Activated T-helper 2 cell treated with anti-CD3 and anti-CD28 coated beads, Interferon-gamma antibody, Interleukin-2, Interleukin-4, amounts not matched to agents 10 μg/mL and 5 μg/mL and 100 μg/mL, durations not matched to agents 14 hours and 24 hours and 36 hours (primary cell): ENCODE measurements around the gene CCNYL1. TPM values are rescaled to one million over a fixed set of nuclear protein-coding genes. Genes with fewer than 3 reads are reported as not detected.
"Not testable (repeated sequence)": the region's sequence is repeated elsewhere in the genome, so short reads cannot be mapped to it uniquely, and the experiment has no call there.

Source experiments
- DNase-seq: peaks from one replicate; pipeline ENCODE4 v3.0.0; 2021; ENCODE audit warnings: low spot score
- H3K27ac Mint-ChIP-seq: one replicate; pipeline ENCODE4 v1.8.0; 2021; ENCODE audit warnings: mixed read lengths
- H3K27me3 Mint-ChIP-seq: one replicate; pipeline ENCODE4 v1.8.0; 2021; ENCODE audit warnings: low read depth, mixed read lengths
- H3K36me3 Mint-ChIP-seq: one replicate; pipeline ENCODE4 v1.8.0; 2021; ENCODE audit warnings: low read depth, mixed read lengths
- H3K4me1 Mint-ChIP-seq: one replicate; pipeline ENCODE4 v1.8.0; 2021; ENCODE audit warnings: low read depth, mixed read lengths
- H3K4me3 Mint-ChIP-seq: one replicate; pipeline ENCODE4 v1.8.0; 2021; ENCODE audit warnings: low read depth, mild to moderate bottlenecking, moderate library complexity, mixed read lengths
- H3K9me3 Mint-ChIP-seq: one replicate; pipeline ENCODE4 v1.8.0; 2021; ENCODE audit warnings: mixed read lengths
- intact Hi-C: fragments of 100-400 bp; cut with micrococcal nuclease; formaldehyde crosslinking; loops from one replicate; pipeline ENCODE4 v1.15.1; 2023
- total RNA-seq: library from RNA; stranded (reverse); gene quantifications from 2 replicates; pipeline ENCODE4 v1.2.3, GENCODE V29; 2022

The CCNYL1 gene
- total RNA-seq, 1 donor from 2014 or later, result 8.2 TPM

- no peak overlapping the region for H3K27ac Mint-ChIP-seq
- H3K4me1 Mint-ChIP-seq, result no peaks in the 10 kb centered on the region
- H3K9me3 Mint-ChIP-seq, result no peaks in the 10 kb centered on the region
- H3K27me3 Mint-ChIP-seq, result no peaks in the 10 kb centered on the region
- intact Hi-C loops, result no loop called here
- no peak for DNase-seq
- H3K36me3 Mint-ChIP-seq, result peaks cover 2% of the 10 kb centered on the region
- H3K4me3 Mint-ChIP-seq, result no peak overlapping the region
These were observed 38.4 kb downstream of the CCNYL1 start for GRCh38 chr2:207749873-207750272.

GRCh38 chr2:207750345-207750744, 38.9 kb downstream of the CCNYL1 start:
- DNase-seq, result no peak
- H3K4me3 Mint-ChIP-seq, result no peak overlapping the region
- peaks cover 2% of the 10 kb centered on the region for H3K36me3 Mint-ChIP-seq
- no peaks in the 10 kb centered on the region for H3K4me1 Mint-ChIP-seq
- intact Hi-C loops, result no loop called here
- H3K27me3 Mint-ChIP-seq, result no peaks in the 10 kb centered on the region
- no peaks in the 10 kb centered on the region for H3K9me3 Mint-ChIP-seq
- H3K27ac Mint-ChIP-seq, result no peak overlapping the region

DNA sequence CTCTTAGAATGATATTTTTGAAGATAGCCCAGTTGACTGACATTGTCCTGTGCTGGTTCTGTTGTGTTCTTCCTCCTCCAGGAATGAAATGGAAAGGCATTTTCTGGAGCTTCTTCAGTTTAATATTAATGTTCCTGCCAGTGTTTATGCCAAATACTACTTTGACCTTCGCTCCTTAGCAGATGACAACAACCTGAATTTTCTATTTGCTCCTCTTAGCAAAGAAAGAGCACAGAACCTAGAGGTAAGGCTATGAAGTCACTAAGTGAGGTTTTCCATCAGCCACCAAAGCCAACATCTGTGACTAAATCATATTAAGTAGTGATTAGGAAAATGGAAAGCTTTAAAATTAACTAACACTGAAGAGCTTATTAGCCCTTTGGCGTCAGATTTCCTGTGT, 39.4 kb downstream of the CCNYL1 start:
- H3K36me3 Mint-ChIP-seq, result peaks cover 2% of the 10 kb centered on the region
- no peak overlapping the region for H3K27ac Mint-ChIP-seq
- no peaks in the 10 kb centered on the region for H3K4me1 Mint-ChIP-seq

GRCh38 chr2:207753688-207754087, 42.2 kb downstream of the CCNYL1 start:
- H3K9me3 Mint-ChIP-seq, H3K27me3 Mint-ChIP-seq, H3K4me1 Mint-ChIP-seq, DNase-seq, intact Hi-C loops, H3K36me3 Mint-ChIP-seq, H3K4me3 Mint-ChIP-seq, H3K27ac Mint-ChIP-seq: not testable (repeated sequence)

More for the DNA sequence above, 39.4 kb downstream of the CCNYL1 start:
- H3K4me3 Mint-ChIP-seq, result no peak overlapping the region
- intact Hi-C loops, result no loop called here
- no peaks in the 10 kb centered on the region for H3K27me3 Mint-ChIP-seq
- H3K9me3 Mint-ChIP-seq, result no peaks in the 10 kb centered on the region
- DNase-seq, result no peak

DNA sequence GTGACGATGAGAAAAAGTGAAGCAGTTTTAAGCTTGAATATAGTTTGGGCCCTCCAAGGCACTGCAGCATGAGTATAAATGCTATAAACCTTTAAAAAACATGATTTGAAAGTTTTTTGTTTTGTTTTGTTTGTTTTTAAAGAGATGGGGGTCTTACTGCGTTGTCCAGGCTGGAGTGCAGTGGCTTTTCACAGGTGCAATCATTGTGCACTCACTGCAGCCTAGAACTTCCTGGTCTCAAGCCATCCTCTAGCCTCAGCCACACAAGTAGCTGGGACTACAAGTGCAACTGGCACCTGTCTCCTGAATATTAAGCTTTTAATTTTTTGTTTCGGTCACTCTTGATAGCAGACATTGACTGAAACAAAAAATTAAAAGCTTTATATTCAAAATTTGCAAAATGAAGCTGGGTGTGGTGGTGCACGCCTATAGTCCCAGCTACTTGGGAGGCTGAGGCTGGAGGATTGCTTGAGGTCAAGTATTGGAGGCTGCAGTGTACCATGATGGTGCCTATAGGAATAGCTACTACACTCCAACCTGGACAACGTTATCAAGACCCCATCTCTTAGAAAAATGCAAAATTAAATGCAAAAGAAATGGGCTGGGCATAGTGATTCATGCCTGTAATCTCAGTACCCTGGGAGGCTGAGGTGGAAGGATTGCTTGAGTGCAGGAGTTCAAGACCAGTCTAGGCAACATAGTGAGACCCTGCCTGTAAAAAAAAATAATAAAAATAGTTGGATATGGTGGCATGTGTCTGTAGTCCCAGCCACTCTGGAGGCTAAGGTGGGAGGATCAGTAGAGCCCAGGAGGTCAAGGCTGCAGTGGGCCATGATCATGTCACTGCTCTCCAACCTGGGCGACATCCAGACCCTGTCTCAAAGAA, 43.3 kb downstream of the CCNYL1 start:
- intact Hi-C loops, result no loop called here
- H3K36me3 Mint-ChIP-seq, result peaks cover 2% of the 10 kb centered on the region
- no peaks in the 10 kb centered on the region for H3K27me3 Mint-ChIP-seq
- no peak overlapping the region for H3K4me3 Mint-ChIP-seq
- no peak overlapping the region for H3K27ac Mint-ChIP-seq
- H3K4me1 Mint-ChIP-seq, result no peaks in the 10 kb centered on the region
- no peak for DNase-seq
- no peaks in the 10 kb centered on the region for H3K9me3 Mint-ChIP-seq

GRCh38 chr2:207758025-207758424, 46.6 kb downstream of the CCNYL1 start:
- H3K4me1 Mint-ChIP-seq, result no peaks in the 10 kb centered on the region
- peaks cover 2% of the 10 kb centered on the region for H3K36me3 Mint-ChIP-seq
- no peaks in the 10 kb centered on the region for H3K9me3 Mint-ChIP-seq
- H3K27me3 Mint-ChIP-seq, result peaks cover 5% of the 10 kb centered on the region
- intact Hi-C loops, result no loop called here
- no peak overlapping the region for H3K4me3 Mint-ChIP-seq
- no peak overlapping the region for H3K27ac Mint-ChIP-seq
- no peak for DNase-seq

DNA sequence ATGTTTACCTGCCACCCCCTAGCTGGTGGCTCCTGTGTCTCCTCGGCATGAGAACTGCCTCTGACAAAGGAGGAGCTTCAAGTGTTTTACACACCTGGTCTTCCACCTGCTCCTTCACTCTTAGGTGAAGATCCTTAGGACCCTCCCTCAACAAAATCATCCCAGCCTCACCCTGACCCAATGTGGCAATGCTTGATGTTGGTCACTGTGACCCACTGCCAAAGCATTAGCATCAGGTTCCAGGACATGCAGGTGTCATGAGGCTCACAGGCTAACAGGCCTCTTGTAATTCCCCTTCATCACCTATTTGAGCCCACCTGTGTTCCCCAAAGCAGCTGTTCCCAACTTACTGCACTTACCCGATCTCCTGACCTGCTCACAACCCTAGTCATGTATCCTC, 48.5 kb downstream of the CCNYL1 start:
- no peak for DNase-seq
- intact Hi-C loops, result loop anchor here (10.0 kb wide), 1 partner anchor 495 kb away; the partner anchor contains the start of gene IDH1
- Mint-ChIP-seq H3K9me3 (no peaks in the 10 kb centered on the region), H3K4me1 (no peaks in the 10 kb centered on the region), H3K36me3 (no peaks in the 10 kb centered on the region), H3K27ac (no peak overlapping the region), H3K4me3 (no peak overlapping the region), H3K27me3 (peaks cover 10% of the 10 kb centered on the region)

DNA sequence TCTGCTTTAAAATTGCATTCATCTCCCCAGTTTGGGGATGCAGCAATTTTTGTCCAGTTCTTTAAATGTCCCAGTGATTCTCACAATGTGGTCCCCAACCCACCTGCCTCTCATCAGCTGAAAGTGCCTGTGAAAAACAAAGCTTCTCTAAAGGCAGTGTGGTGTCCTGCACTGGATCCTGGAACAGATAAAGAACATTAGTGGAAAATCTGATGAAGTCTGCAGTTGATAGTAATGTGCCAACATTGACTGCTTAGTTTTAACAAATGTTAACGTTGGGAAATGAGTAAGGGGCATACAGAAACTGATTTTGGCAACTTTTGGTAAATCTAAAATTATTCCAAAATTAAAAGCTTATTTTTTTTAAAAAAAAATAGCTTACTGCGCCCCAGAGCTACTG, 49.0 kb downstream of the CCNYL1 start:
- Mint-ChIP-seq H3K36me3 (no peaks in the 10 kb centered on the region), H3K27me3 (peaks cover 15% of the 10 kb centered on the region), H3K4me3 (no peak overlapping the region), H3K9me3 (no peaks in the 10 kb centered on the region), H3K27ac (no peak overlapping the region), H3K4me1 (no peaks in the 10 kb centered on the region)
- intact Hi-C loops, result loop anchor here (10.0 kb wide), 1 partner anchor 494 kb away; the partner anchor contains the start of gene IDH1
- no peak for DNase-seq

- not testable (repeated sequence) for H3K27ac Mint-ChIP-seq, H3K36me3 Mint-ChIP-seq, DNase-seq, H3K9me3 Mint-ChIP-seq, H3K4me3 Mint-ChIP-seq, H3K4me1 Mint-ChIP-seq
- intact Hi-C loops, result loop anchor here (10.0 kb wide), 1 partner anchor 493 kb away; the partner anchor contains the start of gene IDH1
- peaks cover 20% of the 10 kb centered on the region for H3K27me3 Mint-ChIP-seq
These were observed 50.0 kb downstream of the CCNYL1 start for GRCh38 chr2:207761426-207761825.

GRCh38 chr2:207762146-207762545, 50.7 kb downstream of the CCNYL1 start:
- Mint-ChIP-seq H3K27ac (no peak overlapping the region), H3K36me3 (peaks cover 1% of the 10 kb centered on the region), H3K27me3 (peaks cover 26% of the 10 kb centered on the region), H3K9me3 (no peaks in the 10 kb centered on the region), H3K4me3 (no peak overlapping the region), H3K4me1 (peaks cover 1% of the 10 kb centered on the region)
- intact Hi-C loops, result loop anchor here (10.0 kb wide), 1 partner anchor 493 kb away; the partner anchor contains the start of gene IDH1
- no peak for DNase-seq

GRCh38 chr2:207763303-207763917, 52.0 kb downstream of the CCNYL1 start:
- Mint-ChIP-seq H3K27me3 (peaks cover 36% of the 10 kb centered on the region), H3K36me3 (peaks cover 9% of the 10 kb centered on the region), H3K4me3 (no peak overlapping the region), H3K4me1 (peaks cover 10% of the 10 kb centered on the region), H3K27ac (no peak overlapping the region), H3K9me3 (no peaks in the 10 kb centered on the region)
- no peak for DNase-seq
- intact Hi-C loops, result loop anchor here (10.0 kb wide), 1 partner anchor 491 kb away; the partner anchor contains the start of gene IDH1

GRCh38 chr2:207764096-207764630, 52.7 kb downstream of the CCNYL1 start:
- Mint-ChIP-seq H3K27me3 (peaks cover 41% of the 10 kb centered on the region), H3K4me1 (peaks cover 14% of the 10 kb centered on the region), H3K9me3 (no peaks in the 10 kb centered on the region)

More at GRCh38 chr2:207764096-207764630, 52.7 kb downstream of the CCNYL1 start:
- intact Hi-C loops, result loop anchor here (10.0 kb wide), 1 partner anchor 491 kb away; the partner anchor contains the start of gene IDH1
- no peak for DNase-seq
- Mint-ChIP-seq H3K27ac (no peak overlapping the region), H3K4me3 (no peak overlapping the region), H3K36me3 (peaks cover 9% of the 10 kb centered on the region)
